Thoracic aorta (tissue), 2 donors: ENCODE data around the gene GLT1D1. TPM values are rescaled to one million over a fixed set of nuclear protein-coding genes. Genes with fewer than 3 reads are reported as not detected.

Experiments used
- ATAC-seq: fragments of 150-250 bp; one replicate; pipeline ENCODE4 v1.8.0; 2017; ENCODE audit warnings: low read depth; ENCODE audit not compliant: insufficient number of reproducible peaks, low FRiP score
- DNase-seq: peaks from one replicate; pipeline ENCODE4 v3.0.0-alpha.2; 2020; ENCODE audit warnings: low spot score
- H3K27ac ChIP-seq, 2 donors: fragments of 200-600 bp; sonication (generic); 1 replicate in 1 of 2; 2 replicates in 1 of 2; pipeline ENCODE4 v1.5.1; 2016; ENCODE audit warnings: mild to moderate bottlenecking in 2 of 2, moderate library complexity in 2 of 2
- H3K27me3 ChIP-seq: fragments of 200-600 bp; sonication (generic); replicated peaks from 2 replicates; pipeline ENCODE4 v1.6.0; 2016; ENCODE audit warnings: mild to moderate bottlenecking; ENCODE audit not compliant: insufficient read depth
- H3K36me3 ChIP-seq: fragments of 200-600 bp; sonication (generic); one replicate; pipeline ENCODE4 v1.5.1; 2016
- H3K4me1 ChIP-seq, 2 donors: fragments of 200-600 bp; sonication (generic); 1 replicate in 1 of 2; 2 replicates in 1 of 2; pipeline versions ENCODE4 v1.5.1 to v1.6.0; 2016; ENCODE audit warnings: low read depth in 2 of 2, mild to moderate bottlenecking in 1 of 2; ENCODE audit not compliant: control insufficient read depth in 1 of 2
- H3K4me3 ChIP-seq: fragments of 200-600 bp; sonication (generic); 2 replicates; pipeline ENCODE4 v1.5.1; 2016; ENCODE audit warnings: mild to moderate bottlenecking
- H3K9me3 ChIP-seq: fragments of 200-600 bp; sonication (generic); 2 replicates; pipeline ENCODE4 v1.5.1; 2016
- CTCF ChIP-seq: fragments of 200-600 bp; sonication (generic); IDR thresholded peaks from one replicate; pipeline ENCODE4 v1.5.1; 2019; ENCODE audit warnings: antibody characterized with exemption
- total RNA-seq, 2 donors: library from RNA; depleted of rRNA; stranded (reverse); fragments of >200 nt; gene quantifications; one replicate each; pipeline versions ENCODE4 v1.1.0 to v1.2.3, GENCODE V29; 2016

Gene GLT1D1
- total RNA-seq, 2 donors from 2014 or later: 0.68 to 0.85 TPM

- Histone ChIP-seq H3K27ac (no peak overlapping the region), H3K4me3 (no peak overlapping the region), H3K27me3 (no peaks in the 10 kb centered on the region), H3K4me1 (no peaks in the 10 kb centered on the region), H3K9me3 (no peaks in the 10 kb centered on the region), H3K36me3 (no peaks in the 10 kb centered on the region)
- DNase-seq (no peak), ATAC-seq (no peak)
- no peak for TF ChIP-seq CTCF
Observed at GRCh38 chr12:128864516-128865186, 11.4 kb downstream of the GLT1D1 start.

- H3K27me3 ChIP-seq: no peaks in the 10 kb centered on the region
- no peak for TF ChIP-seq CTCF
- no peaks in the 10 kb centered on the region for H3K4me1 ChIP-seq
- no peak overlapping the region for H3K27ac ChIP-seq
- DNase-seq (no peak), ATAC-seq (no peak)
- no peaks in the 10 kb centered on the region for H3K36me3 ChIP-seq
- H3K4me3 ChIP-seq: no peak overlapping the region
- H3K9me3 ChIP-seq: no peaks in the 10 kb centered on the region
Observed at GRCh38 chr12:128867466-128867865, 14.2 kb downstream of the GLT1D1 start.

GRCh38 chr12:128871516-128871892 lies 18.2 kb downstream of the GLT1D1 start:
- Histone ChIP-seq H3K36me3 (no peaks in the 10 kb centered on the region), H3K4me3 (no peak overlapping the region), H3K27ac (no peak overlapping the region), H3K9me3 (peaks cover 9% of the 10 kb centered on the region), H3K27me3 (no peaks in the 10 kb centered on the region), H3K4me1 (no peaks in the 10 kb centered on the region)
- ATAC-seq: no peak
- no peak for TF ChIP-seq CTCF
- no peak for DNase-seq

GRCh38 chr12:128872303-128872702 lies 19.0 kb downstream of the GLT1D1 start:
- no peak for TF ChIP-seq CTCF
- Histone ChIP-seq H3K27me3 (no peaks in the 10 kb centered on the region), H3K4me1 (no peaks in the 10 kb centered on the region), H3K9me3 (peaks cover 12% of the 10 kb centered on the region), H3K36me3 (no peaks in the 10 kb centered on the region), H3K27ac (no peak overlapping the region), H3K4me3 (no peak overlapping the region)
- DNase-seq: no peak
- ATAC-seq: no peak

- Histone ChIP-seq H3K27ac (no peak overlapping the region), H3K9me3 (peaks cover 15% of the 10 kb centered on the region), H3K4me1 (no peaks in the 10 kb centered on the region), H3K36me3 (no peaks in the 10 kb centered on the region), H3K4me3 (no peak overlapping the region), H3K27me3 (no peaks in the 10 kb centered on the region)
- ATAC-seq (no peak), DNase-seq (no peak)
- TF ChIP-seq CTCF: no peak
Observed at GRCh38 chr12:128876559-128876958, 23.3 kb downstream of the GLT1D1 start.
